ENCODE data around the gene VCP. TPM values are rescaled to one million over a fixed set of nuclear protein-coding genes. Genes with fewer than 3 reads are reported as not detected.

The VCP gene
- total and polyA plus RNA-seq, 2 donors (not counting 1 experiment from before 2014, with no cell fraction given): 93.0 to 178 TPM

GRCh38 chr9:35057271-35057620 is 15.2 kb downstream of the VCP start:
- POLR2A ChIA-PET: no interaction called here
- CTCF ChIA-PET: no interaction called here
- no peaks in the 10 kb centered on the region for H3K4me1 ChIP-seq (ENCODE audit: control insufficient read depth in 2 of 2, insufficient read depth in 2 of 2, low read length in 2 of 2)
- peaks cover 41% of the 10 kb centered on the region for H4K20me1 ChIP-seq (ENCODE audit: control insufficient read depth, insufficient read depth, low read length, poor library complexity, severe bottlenecking)
- DNase-seq: no peak
- no peaks in the 10 kb centered on the region for H3K27me3 ChIP-seq (replicated peaks in 1 of 4; ENCODE audit: control extremely low read depth in 1 of 4, control insufficient read depth in 3 of 4, insufficient read depth in 4 of 4, low read length in 3 of 4)
- no peak for ATAC-seq (ENCODE audit: low read depth)
- H3K4me3 Mint-ChIP-seq: no peak overlapping the region
- H2AFZ ChIP-seq (ENCODE audit: insufficient read depth, low read depth, low read length, poor library complexity, severe bottlenecking): no peak overlapping the region
- WGBS (ENCODE audit: insufficient coverage): 100% methylated on average over 8 of the region's 8 CpGs
- H3K4me2 ChIP-seq (replicated peaks; ENCODE audit: low read depth, low read length, poor library complexity, severe bottlenecking): no peak overlapping the region
- peaks cover 7% of the 10 kb centered on the region for H3K79me2 ChIP-seq (ENCODE audit: control insufficient read depth, insufficient read depth, low read length)
- intact Hi-C loops (cut with micrococcal nuclease): no loop called here
- H3K27me3 Mint-ChIP-seq: no peaks in the 10 kb centered on the region
- no peaks in the 10 kb centered on the region for H3K9me3 ChIP-seq (ENCODE audit: control extremely low read depth in 1 of 3, control insufficient read depth in 2 of 3, insufficient read depth in 1 of 3, low read length in 2 of 3)
- no peak overlapping the region for H3K27ac Mint-ChIP-seq
- H3K36me3 ChIP-seq (replicated peaks in 1 of 2; ENCODE audit: control extremely low read depth in 1 of 2, control insufficient read depth in 1 of 2, extremely low read depth in 1 of 2, insufficient read depth in 2 of 2, low read length in 1 of 2): peaks cover 20 to 76% of the 10 kb centered on the region in 2 experiments
- no peak overlapping the region for H3K9ac ChIP-seq (ENCODE audit: low read length)
- no peak overlapping the region for H3K4me3 ChIP-seq (ENCODE audit: control extremely low read depth in 1 of 5, extremely low read depth in 1 of 5, insufficient read depth in 1 of 5, low read depth in 2 of 5, low read length in 4 of 5)
- TF ChIP-seq EZH2 (IDR thresholded peaks at IDR 0.05; ENCODE audit: borderline replicate concordance, insufficient read depth, low read depth, low read length, poor library complexity, severe bottlenecking): no peak
- TF ChIP-seq, protein P1, sequence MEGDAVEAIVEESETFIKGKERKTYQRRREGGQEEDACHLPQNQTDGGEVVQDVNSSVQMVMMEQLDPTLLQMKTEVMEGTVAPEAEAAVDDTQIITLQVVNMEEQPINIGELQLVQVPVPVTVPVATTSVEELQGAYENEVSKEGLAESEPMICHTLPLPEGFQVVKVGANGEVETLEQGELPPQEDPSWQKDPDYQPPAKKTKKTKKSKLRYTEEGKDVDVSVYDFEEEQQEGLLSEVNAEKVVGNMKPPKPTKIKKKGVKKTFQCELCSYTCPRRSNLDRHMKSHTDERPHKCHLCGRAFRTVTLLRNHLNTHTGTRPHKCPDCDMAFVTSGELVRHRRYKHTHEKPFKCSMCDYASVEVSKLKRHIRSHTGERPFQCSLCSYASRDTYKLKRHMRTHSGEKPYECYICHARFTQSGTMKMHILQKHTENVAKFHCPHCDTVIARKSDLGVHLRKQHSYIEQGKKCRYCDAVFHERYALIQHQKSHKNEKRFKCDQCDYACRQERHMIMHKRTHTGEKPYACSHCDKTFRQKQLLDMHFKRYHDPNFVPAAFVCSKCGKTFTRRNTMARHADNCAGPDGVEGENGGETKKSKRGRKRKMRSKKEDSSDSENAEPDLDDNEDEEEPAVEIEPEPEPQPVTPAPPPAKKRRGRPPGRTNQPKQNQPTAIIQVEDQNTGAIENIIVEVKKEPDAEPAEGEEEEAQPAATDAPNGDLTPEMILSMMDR (IDR thresholded peaks at IDR 0.05): no peak
- no peak overlapping the region for H3K27ac ChIP-seq (ENCODE audit: low read length in 2 of 2)
- H3K4me1 Mint-ChIP-seq: no peaks in the 10 kb centered on the region
- H3K9me3 Mint-ChIP-seq (ENCODE audit: insufficient read depth): no peaks in the 10 kb centered on the region

DNA sequence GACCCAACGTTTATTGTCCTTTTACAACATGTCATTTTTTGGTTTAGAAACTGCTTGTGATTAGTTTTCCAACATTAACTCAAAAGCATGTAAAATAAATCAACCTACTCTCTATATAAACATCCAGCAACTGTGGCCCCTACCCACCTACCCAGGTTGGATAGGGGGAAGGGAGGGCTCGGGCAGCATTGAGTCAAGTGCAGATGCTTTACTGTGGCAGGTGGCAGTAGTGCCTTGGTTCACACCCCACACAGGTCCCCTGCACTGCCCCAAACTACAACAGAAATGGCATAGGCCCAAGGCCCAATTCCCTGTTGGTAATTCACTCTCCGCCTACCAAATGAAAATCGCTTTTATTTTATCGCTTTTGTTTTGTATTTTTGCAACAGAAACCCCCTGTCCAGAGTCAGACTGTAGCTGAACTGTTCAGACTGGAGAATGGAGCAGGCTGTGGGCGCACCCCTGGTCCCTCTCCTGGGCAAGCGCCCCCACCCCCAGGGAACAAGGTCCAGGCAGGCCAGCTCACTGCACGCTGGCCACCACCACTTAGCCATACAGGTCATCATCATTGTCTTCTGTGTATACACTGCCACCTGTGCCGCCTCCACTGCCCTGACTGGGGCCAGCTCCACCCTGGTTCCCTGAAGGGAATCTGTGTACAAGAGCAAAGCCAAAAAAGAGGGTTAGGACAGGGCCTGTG is 15.7 kb downstream of the VCP start:
- CTCF ChIA-PET: no interaction called here
- Histone ChIP-seq H3K36me3 (replicated peaks in 1 of 2; ENCODE audit: control extremely low read depth in 1 of 2, control insufficient read depth in 1 of 2, extremely low read depth in 1 of 2, insufficient read depth in 2 of 2, low read length in 1 of 2) (peaks cover 19 to 74% of the 10 kb centered on the region in 2 experiments), H3K4me2 (replicated peaks; ENCODE audit: low read depth, low read length, poor library complexity, severe bottlenecking) (no peak overlapping the region), H3K4me3 (ENCODE audit: control extremely low read depth in 1 of 5, extremely low read depth in 1 of 5, insufficient read depth in 1 of 5, low read depth in 2 of 5, low read length in 4 of 5) (no peak overlapping the region), H3K27me3 (replicated peaks in 1 of 4; ENCODE audit: control extremely low read depth in 1 of 4, control insufficient read depth in 3 of 4, insufficient read depth in 4 of 4, low read length in 3 of 4) (no peaks in the 10 kb centered on the region), H4K20me1 (ENCODE audit: control insufficient read depth, insufficient read depth, low read length, poor library complexity, severe bottlenecking) (peaks cover 36% of the 10 kb centered on the region), H3K9me3 (ENCODE audit: control extremely low read depth in 1 of 3, control insufficient read depth in 2 of 3, insufficient read depth in 1 of 3, low read length in 2 of 3) (no peaks in the 10 kb centered on the region), H3K27ac (ENCODE audit: low read length in 2 of 2) (no peak overlapping the region), H2AFZ (ENCODE audit: insufficient read depth, low read depth, low read length, poor library complexity, severe bottlenecking) (no peak overlapping the region), H3K9ac (ENCODE audit: low read length) (no peak overlapping the region), H3K4me1 (ENCODE audit: control insufficient read depth in 2 of 2, insufficient read depth in 2 of 2, low read length in 2 of 2) (no peaks in the 10 kb centered on the region), H3K79me2 (ENCODE audit: control insufficient read depth, insufficient read depth, low read length) (peaks cover 5% of the 10 kb centered on the region)
- H3K27me3 Mint-ChIP-seq: no peaks in the 10 kb centered on the region
- POLR2A ChIA-PET: no interaction called here
- no peaks in the 10 kb centered on the region for H3K4me1 Mint-ChIP-seq
- no peaks in the 10 kb centered on the region for H3K9me3 Mint-ChIP-seq (ENCODE audit: insufficient read depth)
- TF ChIP-seq EZH2 (IDR thresholded peaks at IDR 0.05; ENCODE audit: borderline replicate concordance, insufficient read depth, low read depth, low read length, poor library complexity, severe bottlenecking): no peak
- TF ChIP-seq, protein P1 (IDR thresholded peaks at IDR 0.05): no peak
- H3K4me3 Mint-ChIP-seq: no peak overlapping the region
- 100% methylated on average over 6 of the region's 9 CpGs for WGBS (ENCODE audit: insufficient coverage)
- intact Hi-C loops (cut with micrococcal nuclease): no loop called here
- no peak for ATAC-seq (ENCODE audit: low read depth)
- no peak overlapping the region for H3K27ac Mint-ChIP-seq
- DNase-seq: no peak
